Erythroblast (primary cell): ENCODE results near the gene CKMT2.
"Not testable (repeated sequence)": the region's sequence is repeated elsewhere in the genome, so short reads cannot be mapped to it uniquely, and the experiment has no call there.

Experiments used
- GATA1 ChIP-seq: IDR thresholded peaks from 2 replicates; pipeline ENCODE4 v1.6.1; 2011; ENCODE audit warnings: low read depth, mild to moderate bottlenecking, control low read depth, low read length, moderate library complexity
- POLR2A ChIP-seq: IDR thresholded peaks from 2 replicates; pipeline ENCODE4 v1.6.1; 2011; ENCODE audit warnings: mild to moderate bottlenecking, low read length

GRCh38 chr5:81294021-81294420 is 60.9 kb downstream of the CKMT2 start:
- not testable (repeated sequence) for TF ChIP-seq POLR2A, GATA1
